Cardiac fibroblast (primary cell): ENCODE measurements around the gene BDNF.

Source experiments
- DNase-seq, 2 donors: peaks; one replicate each; pipeline versions ENCODE4 v3.0.0 to v3.0.0-alpha.2; 2010; ENCODE audit warnings: low read depth in 2 of 2
- H3K4me3 ChIP-seq, 2 donors: replicated peaks in 1 of 2; 1 replicate in 1 of 2; 2 replicates in 1 of 2; pipeline ENCODE4 v1.5.1; 2011; ENCODE audit warnings: low read depth in 2 of 2, low read length in 2 of 2, mild to moderate bottlenecking in 2 of 2, moderate library complexity in 1 of 2
- TF ChIP-seq, protein P1 (sequence below): IDR thresholded peaks from one replicate; pipeline ENCODE4 v1.5.1; 2011; ENCODE audit warnings: low read depth, mild to moderate bottlenecking, low read length, inconsistent platforms

BDNF gene

DNA sequence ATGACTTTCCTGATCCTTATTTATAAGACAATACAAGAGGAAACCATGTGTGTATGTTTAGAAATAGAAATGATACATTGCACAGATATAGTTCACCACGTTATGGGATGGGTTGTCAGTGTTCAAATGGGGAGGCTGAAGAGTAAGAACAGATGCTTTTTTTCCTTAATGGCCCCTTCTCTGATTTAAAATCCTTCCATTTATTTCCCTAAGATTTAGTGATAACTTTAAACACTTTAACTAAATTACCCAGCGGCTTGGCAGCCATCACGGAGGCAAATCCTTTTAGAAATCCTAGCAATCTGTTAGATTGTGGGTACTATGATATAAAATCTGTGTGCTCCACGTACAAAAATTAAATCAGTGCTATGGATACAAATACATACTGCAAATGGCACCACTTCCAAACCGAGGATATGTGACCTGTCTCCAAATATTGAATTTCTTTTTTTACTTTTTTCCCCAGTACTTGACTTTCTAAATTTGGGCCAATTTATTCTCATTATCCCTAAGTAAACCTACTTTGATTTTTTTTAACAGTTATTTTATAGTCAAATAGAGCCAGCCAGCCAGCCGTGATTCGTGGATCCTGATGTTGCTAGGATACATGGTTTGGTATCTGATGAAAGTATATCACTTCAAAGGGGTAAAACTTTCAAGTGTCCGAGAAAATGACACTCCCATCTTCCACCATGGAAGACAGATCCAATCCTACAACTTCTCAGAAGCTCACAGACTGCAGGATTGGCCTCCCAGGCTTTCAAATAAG is 46.1 kb downstream of the BDNF start:
- H3K4me3 ChIP-seq, result no peak overlapping the region
- DNase-seq, result no peak
- TF ChIP-seq, protein P1, sequence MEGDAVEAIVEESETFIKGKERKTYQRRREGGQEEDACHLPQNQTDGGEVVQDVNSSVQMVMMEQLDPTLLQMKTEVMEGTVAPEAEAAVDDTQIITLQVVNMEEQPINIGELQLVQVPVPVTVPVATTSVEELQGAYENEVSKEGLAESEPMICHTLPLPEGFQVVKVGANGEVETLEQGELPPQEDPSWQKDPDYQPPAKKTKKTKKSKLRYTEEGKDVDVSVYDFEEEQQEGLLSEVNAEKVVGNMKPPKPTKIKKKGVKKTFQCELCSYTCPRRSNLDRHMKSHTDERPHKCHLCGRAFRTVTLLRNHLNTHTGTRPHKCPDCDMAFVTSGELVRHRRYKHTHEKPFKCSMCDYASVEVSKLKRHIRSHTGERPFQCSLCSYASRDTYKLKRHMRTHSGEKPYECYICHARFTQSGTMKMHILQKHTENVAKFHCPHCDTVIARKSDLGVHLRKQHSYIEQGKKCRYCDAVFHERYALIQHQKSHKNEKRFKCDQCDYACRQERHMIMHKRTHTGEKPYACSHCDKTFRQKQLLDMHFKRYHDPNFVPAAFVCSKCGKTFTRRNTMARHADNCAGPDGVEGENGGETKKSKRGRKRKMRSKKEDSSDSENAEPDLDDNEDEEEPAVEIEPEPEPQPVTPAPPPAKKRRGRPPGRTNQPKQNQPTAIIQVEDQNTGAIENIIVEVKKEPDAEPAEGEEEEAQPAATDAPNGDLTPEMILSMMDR, result no peak

DNA sequence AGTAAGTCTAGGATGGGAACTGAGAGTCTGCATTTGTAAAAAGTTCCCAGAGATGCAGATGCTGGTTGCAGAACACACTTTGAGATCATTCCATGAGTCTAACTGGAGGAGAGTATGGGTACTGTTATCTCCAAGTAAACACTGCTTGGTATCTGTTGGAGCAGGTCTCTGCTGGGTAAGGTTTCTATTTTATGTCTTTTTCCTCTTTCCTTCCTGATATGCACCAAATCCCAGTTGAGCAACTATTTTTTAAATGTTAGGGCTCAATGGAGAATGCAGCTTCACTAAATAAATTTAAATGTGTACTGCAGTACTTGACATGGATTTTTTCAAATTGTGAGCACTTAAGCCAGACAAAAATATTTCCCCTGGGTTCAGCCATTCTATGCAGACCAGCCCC is 48.5 kb downstream of the BDNF start:
- no peak for DNase-seq
- no peak overlapping the region for H3K4me3 ChIP-seq
- TF ChIP-seq, protein P1, result no peak

DNA sequence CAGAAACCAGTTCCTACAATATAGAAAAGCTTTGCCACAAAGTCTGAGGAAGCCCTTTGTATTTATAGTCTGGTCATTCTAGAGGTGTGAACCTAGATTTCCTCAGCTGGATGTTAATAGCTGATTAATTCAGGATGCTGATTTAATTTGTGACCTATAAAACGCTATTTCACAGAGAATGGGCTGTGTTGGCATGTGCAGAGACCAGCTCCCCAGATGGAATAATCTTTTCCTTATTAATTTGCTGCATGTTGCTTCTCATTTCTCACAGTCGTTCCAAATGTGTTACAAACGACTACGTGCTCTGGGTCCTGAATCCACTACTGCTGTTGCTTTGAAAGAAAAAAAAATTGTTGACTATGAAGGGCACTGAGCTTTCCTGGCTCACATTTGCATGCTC is 49.3 kb downstream of the BDNF start:
- no peak overlapping the region for H3K4me3 ChIP-seq
- TF ChIP-seq, protein P1, result no peak
- no peak for DNase-seq

DNA sequence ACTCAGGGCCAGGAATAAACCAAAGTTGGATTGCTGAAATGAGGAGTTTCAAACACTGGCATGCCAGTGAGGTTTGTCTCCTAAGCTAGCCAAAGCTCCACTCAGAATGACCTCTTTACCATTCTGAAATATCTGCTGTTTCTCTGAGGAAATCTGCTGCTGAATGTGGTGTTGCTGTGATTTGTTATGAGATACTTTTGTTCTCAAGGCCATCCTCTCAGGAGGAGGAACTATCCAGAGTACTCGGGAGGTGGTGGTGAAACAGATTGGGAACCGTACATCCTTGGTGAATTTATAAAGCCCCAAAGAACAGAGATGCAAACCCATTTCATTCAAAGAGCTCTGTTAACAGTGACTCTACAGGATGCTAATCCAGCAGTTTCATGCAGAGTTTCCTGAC is 50.5 kb downstream of the BDNF start:
- H3K4me3 ChIP-seq, result no peak overlapping the region
- no peak for DNase-seq
- TF ChIP-seq, protein P1, result no peak

DNA sequence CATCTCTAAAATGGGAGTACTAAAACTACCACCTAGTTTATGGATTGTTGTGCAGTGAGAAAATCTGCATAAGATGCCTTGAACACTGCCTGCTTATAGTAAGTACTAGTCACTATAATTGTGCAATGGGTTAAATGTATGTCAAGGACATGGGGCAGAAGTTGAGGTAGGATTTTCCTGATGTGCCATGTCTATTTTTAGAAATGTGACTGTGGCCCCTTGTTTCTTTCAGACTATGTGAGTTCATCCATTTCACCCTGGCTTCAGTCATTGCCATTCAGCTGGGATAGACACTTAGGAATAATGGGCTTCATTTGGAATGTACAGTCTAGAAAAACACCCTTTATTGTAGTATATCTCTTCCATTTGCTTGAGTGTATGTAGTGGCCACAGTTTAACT is 51.4 kb downstream of the BDNF start:
- no peak overlapping the region for H3K4me3 ChIP-seq
- TF ChIP-seq, protein P1, result no peak
- no peak for DNase-seq

DNA sequence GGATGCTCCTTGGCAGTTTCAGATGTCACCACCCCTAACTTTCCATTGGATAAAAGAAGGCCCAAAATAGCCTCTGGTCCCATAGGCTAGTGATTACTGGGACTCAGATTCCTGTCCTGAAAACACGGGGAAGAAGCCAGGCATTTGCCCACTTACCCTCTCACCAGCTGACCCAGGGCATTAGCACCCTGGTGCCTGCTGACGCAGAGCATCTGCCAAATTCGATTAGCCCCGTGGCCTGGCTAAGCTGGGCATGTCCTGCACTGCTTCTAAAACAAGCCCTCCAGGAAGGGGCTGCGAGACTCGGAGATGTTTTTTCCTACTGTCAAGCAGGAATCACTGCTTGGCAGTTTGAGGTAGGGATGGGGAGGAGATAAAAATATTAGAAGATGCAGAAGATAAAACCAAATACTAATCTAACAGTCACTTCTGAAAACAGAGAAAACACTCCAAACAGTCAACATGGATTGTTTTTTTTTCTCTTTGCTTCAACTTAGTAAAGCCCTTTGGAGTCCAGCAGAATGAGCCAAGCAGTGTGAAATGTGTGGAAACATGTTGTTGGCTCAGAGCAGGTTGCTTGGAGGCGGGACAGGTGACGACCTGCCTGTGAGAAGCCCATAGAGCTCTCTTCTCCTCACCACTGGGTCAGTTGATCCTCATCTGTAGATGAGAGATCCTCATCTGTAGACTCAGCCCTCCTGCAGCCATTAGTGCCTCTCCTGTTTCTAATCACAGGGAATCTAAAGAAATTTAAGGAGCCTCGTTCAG is 54.0 kb downstream of the BDNF start:
- DNase-seq, result no peak
- H3K4me3 ChIP-seq, result no peak overlapping the region
- TF ChIP-seq, protein P1, result no peak
